GM13977 (cell line): Measurements from ENCODE around the gene VPS26B.
"Not testable (repeated sequence)": the region's sequence is repeated elsewhere in the genome, so short reads cannot be mapped to it uniquely, and the experiment has no call there.

Experiments
- DNase-seq: peaks from one replicate; pipeline ENCODE4 v3.0.0; 2012; ENCODE audit warnings: low spot score
- CTCF ChIP-seq: IDR thresholded peaks from 2 replicates; pipeline ENCODE4 v1.5.1; 2012; ENCODE audit warnings: mild to moderate bottlenecking, control low read depth; ENCODE audit not compliant: insufficient read depth; ENCODE audit errors: extremely low read depth, missing control alignments
- in situ Hi-C: fragments of 300-500 bp; cut with MboI; formaldehyde crosslinking; loops from one replicate; pipeline ENCODE4 v1.12.0; 2022; ENCODE audit warnings: low sequenced_read_pairs, low pct_unique_long_range_greater_than_20kb, mixed read lengths, inconsistent platforms; ENCODE audit not compliant: unreplicated experiment

Gene VPS26B

DNA sequence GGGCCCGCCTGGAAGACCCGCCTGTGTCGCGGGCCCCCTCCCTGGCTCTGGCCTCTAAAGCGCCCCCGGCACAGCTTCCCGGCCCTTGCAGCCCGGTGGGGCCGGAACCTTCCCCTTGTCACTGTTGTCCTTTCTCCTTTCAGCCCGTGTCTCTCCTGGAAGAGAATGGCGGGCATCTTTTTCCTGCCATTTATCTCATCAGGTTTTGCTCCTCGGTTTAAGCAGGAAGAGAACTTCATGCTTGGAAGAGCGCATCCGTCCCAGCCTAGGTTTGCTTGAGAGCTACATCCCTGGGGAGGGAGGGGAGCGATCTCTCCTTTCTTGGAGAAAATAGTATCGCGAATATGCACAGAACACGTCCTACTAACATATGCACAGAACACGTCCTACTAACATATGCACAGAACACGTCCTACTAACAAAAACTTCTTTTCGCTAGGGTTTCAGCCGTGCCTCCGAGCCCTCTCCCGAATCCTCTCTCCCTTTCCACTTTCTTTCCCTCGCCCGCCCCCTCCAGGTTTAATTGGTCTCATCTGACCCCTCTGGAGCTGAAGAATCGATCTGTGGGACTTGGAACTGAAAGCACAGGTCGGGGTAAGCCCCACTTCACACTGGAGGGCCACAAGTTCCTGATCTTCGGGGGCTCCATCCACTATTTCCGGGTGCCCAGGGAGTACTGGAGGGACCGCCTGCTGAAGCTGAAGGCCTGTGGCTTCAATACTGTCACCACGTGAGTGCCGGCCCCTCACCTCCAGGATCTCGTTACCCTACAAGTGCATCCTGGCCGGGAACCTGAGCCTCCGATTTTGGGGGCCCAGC, 52.9 kb downstream of the VPS26B start:
- DNase-seq: no peak
- no peak for TF ChIP-seq CTCF
- in situ Hi-C loops: no loop called here

DNA sequence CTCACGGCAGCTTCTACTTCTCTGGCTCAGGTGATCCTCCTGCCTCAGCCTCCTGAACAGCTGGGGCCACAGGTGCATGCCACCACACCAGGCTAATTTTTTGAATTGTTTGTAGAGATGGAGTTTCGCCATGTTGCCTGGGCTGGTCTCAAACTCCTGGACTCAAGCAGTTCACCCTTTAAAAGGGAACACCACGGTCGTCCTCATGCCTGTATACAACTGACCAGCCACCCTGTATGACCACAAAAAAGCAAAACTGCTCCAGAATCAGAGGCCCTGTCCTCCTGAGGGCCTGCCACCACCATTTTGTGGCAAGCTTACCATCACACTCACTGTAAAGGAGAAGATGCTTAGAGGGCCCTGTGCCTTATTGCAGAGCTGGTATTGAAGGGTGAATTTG, 53.9 kb downstream of the VPS26B start:
- TF ChIP-seq CTCF: no peak
- DNase-seq: no peak
- in situ Hi-C loops: no loop called here

GRCh38 chr11:134281635-134282034, 57.2 kb downstream of the VPS26B start:
- in situ Hi-C loops, DNase-seq: not testable (repeated sequence)

- in situ Hi-C loops: no loop called here
- TF ChIP-seq CTCF: no peak
- DNase-seq: no peak
Measured at GRCh38 chr11:134282121-134283045, 57.9 kb downstream of the VPS26B start.

DNA sequence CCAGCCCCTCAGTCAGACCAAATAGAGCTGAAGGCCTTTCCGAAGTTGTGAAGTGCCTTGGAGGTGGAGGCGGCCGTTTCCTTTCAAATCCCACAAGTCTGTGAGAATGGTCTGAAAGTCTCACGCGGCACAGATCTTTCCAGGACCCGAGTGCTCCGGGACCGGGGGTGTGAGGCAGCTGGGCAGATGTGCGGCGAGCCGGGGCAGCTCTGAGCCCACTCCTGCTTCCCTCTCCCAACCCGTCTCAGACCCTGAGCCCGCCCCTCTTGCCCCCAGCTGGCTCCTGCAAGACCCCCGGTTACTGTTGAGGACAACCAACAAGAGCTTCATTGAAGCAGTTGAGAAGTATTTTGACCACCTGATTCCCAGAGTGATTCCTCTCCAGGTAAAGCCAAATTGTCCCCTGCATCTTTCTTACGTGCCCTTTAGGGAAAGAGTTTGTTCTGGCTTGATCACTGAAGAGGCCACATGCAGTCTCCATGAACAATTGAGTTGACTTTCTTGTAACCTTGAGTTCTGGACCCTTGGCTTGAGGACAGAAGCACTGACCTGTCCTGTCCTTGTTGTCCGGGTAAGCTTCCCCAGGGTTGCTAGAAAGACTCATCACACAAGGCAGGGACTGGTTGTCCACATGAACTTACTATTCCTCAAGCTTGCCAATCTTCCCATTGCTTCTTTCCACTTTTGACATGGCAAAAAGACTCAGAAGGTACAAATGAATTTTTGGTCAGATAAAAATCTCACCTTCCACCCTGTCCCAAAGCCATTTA, 59.2 kb downstream of the VPS26B start:
- TF ChIP-seq CTCF: no peak
- DNase-seq: no peak
- in situ Hi-C loops: no loop called here

- DNase-seq, in situ Hi-C loops: not testable (repeated sequence)
Measured at GRCh38 chr11:134284349-134284748, 59.9 kb downstream of the VPS26B start.

- TF ChIP-seq CTCF: no peak
- in situ Hi-C loops: no loop called here
- no peak for DNase-seq
Measured at GRCh38 chr11:134287561-134287960, 63.1 kb downstream of the VPS26B start.
